ENCODE data around the gene FLRT2.

Gene FLRT2

GRCh38 chr14:85514487-85514886 lies 15.5 kb upstream of the FLRT2 start:
- Histone ChIP-seq H3K36me3 (ENCODE audit: insufficient read depth, low read length) (no peaks in the 10 kb centered on the region), H2AFZ (ENCODE audit: low read length) (no peak overlapping the region), H3K79me2 (ENCODE audit: insufficient read depth, low read length) (no peaks in the 10 kb centered on the region), H3K4me2 (ENCODE audit: low read length) (no peak overlapping the region), H3F3A (ENCODE audit: insufficient read depth, low read length) (no peaks in the 10 kb centered on the region), H3K27ac (ENCODE audit: low read depth, low read length, poor library complexity, severe bottlenecking) (no peak overlapping the region), H3K9me3 (ENCODE audit: low read length) (no peaks in the 10 kb centered on the region), H3K9me2 (ENCODE audit: low read depth, low read length) (no peaks in the 10 kb centered on the region), H3K4me1 (ENCODE audit: insufficient read depth, low read length, severe bottlenecking) (no peaks in the 10 kb centered on the region), H3K9ac (ENCODE audit: low read length) (no peak overlapping the region), H3K4me3 (ENCODE audit: low read depth, low read length, poor library complexity, severe bottlenecking) (no peak overlapping the region), H4K20me1 (ENCODE audit: insufficient read depth, low read length) (no peaks in the 10 kb centered on the region), H3K27me3 (ENCODE audit: insufficient read depth, low read length) (no peaks in the 10 kb centered on the region)
- TF ChIP-seq CTCF (IDR thresholded peaks at IDR 0.05; ENCODE audit: low read length) (no peak), EZH2 (IDR thresholded peaks at IDR 0.05; ENCODE audit: borderline replicate concordance, low read length) (no peak)

- TF ChIP-seq CTCF (IDR thresholded peaks at IDR 0.05; ENCODE audit: low read length) (no peak), EZH2 (IDR thresholded peaks at IDR 0.05; ENCODE audit: borderline replicate concordance, low read length) (no peak)
- Histone ChIP-seq H3K27me3 (ENCODE audit: insufficient read depth, low read length) (no peaks in the 10 kb centered on the region), H2AFZ (ENCODE audit: low read length) (no peak overlapping the region), H3K9me2 (ENCODE audit: low read depth, low read length) (no peaks in the 10 kb centered on the region), H3K9me3 (ENCODE audit: low read length) (no peaks in the 10 kb centered on the region), H3F3A (ENCODE audit: insufficient read depth, low read length) (no peaks in the 10 kb centered on the region), H3K36me3 (ENCODE audit: insufficient read depth, low read length) (no peaks in the 10 kb centered on the region), H3K4me1 (ENCODE audit: insufficient read depth, low read length, severe bottlenecking) (no peaks in the 10 kb centered on the region), H3K27ac (ENCODE audit: low read depth, low read length, poor library complexity, severe bottlenecking) (no peak overlapping the region), H3K79me2 (ENCODE audit: insufficient read depth, low read length) (no peaks in the 10 kb centered on the region), H3K9ac (ENCODE audit: low read length) (no peak overlapping the region), H4K20me1 (ENCODE audit: insufficient read depth, low read length) (no peaks in the 10 kb centered on the region), H3K4me2 (ENCODE audit: low read length) (no peak overlapping the region), H3K4me3 (ENCODE audit: low read depth, low read length, poor library complexity, severe bottlenecking) (no peak overlapping the region)
Measured at GRCh38 chr14:85516239-85517113, 13.5 kb upstream of the FLRT2 start.

GRCh38 chr14:85517114-85517688 lies 12.7 kb upstream of the FLRT2 start:
- no peaks in the 10 kb centered on the region for H3K36me3 ChIP-seq (ENCODE audit: insufficient read depth, low read length)
- no peak overlapping the region for H3K27ac ChIP-seq (ENCODE audit: low read depth, low read length, poor library complexity, severe bottlenecking)
- no peaks in the 10 kb centered on the region for H3K4me1 ChIP-seq (ENCODE audit: insufficient read depth, low read length, severe bottlenecking)
- no peaks in the 10 kb centered on the region for H3K9me2 ChIP-seq (ENCODE audit: low read depth, low read length)
- H4K20me1 ChIP-seq (ENCODE audit: insufficient read depth, low read length), result no peaks in the 10 kb centered on the region
- H3K9ac ChIP-seq (ENCODE audit: low read length), result no peak overlapping the region
- H3F3A ChIP-seq (ENCODE audit: insufficient read depth, low read length), result no peaks in the 10 kb centered on the region
- H2AFZ ChIP-seq (ENCODE audit: low read length), result no peak overlapping the region
- no peak overlapping the region for H3K4me2 ChIP-seq (ENCODE audit: low read length)
- H3K4me3 ChIP-seq (ENCODE audit: low read depth, low read length, poor library complexity, severe bottlenecking), result no peak overlapping the region
- no peaks in the 10 kb centered on the region for H3K27me3 ChIP-seq (ENCODE audit: insufficient read depth, low read length)
- H3K79me2 ChIP-seq (ENCODE audit: insufficient read depth, low read length), result no peaks in the 10 kb centered on the region
- TF ChIP-seq EZH2 (IDR thresholded peaks at IDR 0.05; ENCODE audit: borderline replicate concordance, low read length) (no peak), CTCF (IDR thresholded peaks at IDR 0.05; ENCODE audit: low read length) (no peak)
- no peaks in the 10 kb centered on the region for H3K9me3 ChIP-seq (ENCODE audit: low read length)
